Measurements from ENCODE around the gene MET. TPM values are rescaled to one million over a fixed set of nuclear protein-coding genes. Genes with fewer than 3 reads are reported as not detected.

The MET gene
- total and polyA plus RNA-seq, 9 donors: 1.3 to 33.9 (median 5.8) TPM

DNA sequence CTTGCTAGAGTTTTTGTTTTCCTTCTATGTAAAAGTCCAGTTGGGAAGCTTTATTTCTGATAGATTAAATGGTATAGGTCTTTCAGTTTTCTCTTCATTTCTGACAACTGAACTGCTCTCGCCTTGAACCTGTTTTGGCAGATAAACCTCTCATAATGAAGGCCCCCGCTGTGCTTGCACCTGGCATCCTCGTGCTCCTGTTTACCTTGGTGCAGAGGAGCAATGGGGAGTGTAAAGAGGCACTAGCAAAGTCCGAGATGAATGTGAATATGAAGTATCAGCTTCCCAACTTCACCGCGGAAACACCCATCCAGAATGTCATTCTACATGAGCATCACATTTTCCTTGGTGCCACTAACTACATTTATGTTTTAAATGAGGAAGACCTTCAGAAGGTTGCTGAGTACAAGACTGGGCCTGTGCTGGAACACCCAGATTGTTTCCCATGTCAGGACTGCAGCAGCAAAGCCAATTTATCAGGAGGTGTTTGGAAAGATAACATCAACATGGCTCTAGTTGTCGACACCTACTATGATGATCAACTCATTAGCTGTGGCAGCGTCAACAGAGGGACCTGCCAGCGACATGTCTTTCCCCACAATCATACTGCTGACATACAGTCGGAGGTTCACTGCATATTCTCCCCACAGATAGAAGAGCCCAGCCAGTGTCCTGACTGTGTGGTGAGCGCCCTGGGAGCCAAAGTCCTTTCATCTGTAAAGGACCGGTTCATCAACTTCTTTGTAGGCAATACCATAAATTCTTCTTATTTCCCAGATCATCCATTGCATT is 27.1 kb downstream of the MET start:
- DNase-seq: no peak
- WGBS, 3 donors: 69 to 79% (median 79%) methylated on average over 12 of the region's 12 CpGs
- no peak overlapping the region for H3K27ac ChIP-seq
- no peaks in the 10 kb centered on the region for H3K9me3 ChIP-seq
- H3K4me3 ChIP-seq: no peak overlapping the region
- TF ChIP-seq EP300 (IDR thresholded peaks at IDR 0.05): no peak
- TF ChIP-seq CTCF (IDR thresholded peaks at IDR 0.05): no peak
- TF ChIP-seq POLR2A (IDR thresholded peaks at IDR 0.05): no peak
- no peaks in the 10 kb centered on the region for H3K36me3 ChIP-seq
- intact Hi-C loops (cut with DNase I): no loop called here
- no peaks in the 10 kb centered on the region for H3K27me3 ChIP-seq
- no peaks in the 10 kb centered on the region for H3K4me1 ChIP-seq (ENCODE audit: insufficient read depth)

DNA sequence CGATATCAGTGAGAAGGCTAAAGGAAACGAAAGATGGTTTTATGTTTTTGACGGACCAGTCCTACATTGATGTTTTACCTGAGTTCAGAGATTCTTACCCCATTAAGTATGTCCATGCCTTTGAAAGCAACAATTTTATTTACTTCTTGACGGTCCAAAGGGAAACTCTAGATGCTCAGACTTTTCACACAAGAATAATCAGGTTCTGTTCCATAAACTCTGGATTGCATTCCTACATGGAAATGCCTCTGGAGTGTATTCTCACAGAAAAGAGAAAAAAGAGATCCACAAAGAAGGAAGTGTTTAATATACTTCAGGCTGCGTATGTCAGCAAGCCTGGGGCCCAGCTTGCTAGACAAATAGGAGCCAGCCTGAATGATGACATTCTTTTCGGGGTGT is 27.7 kb downstream of the MET start:
- Histone ChIP-seq H3K27ac (no peak overlapping the region), H3K9me3 (no peaks in the 10 kb centered on the region), H3K4me3 (no peak overlapping the region), H3K4me1 (ENCODE audit: insufficient read depth) (no peaks in the 10 kb centered on the region), H3K36me3 (no peaks in the 10 kb centered on the region), H3K27me3 (no peaks in the 10 kb centered on the region)
- no peak for DNase-seq
- intact Hi-C loops (cut with DNase I): no loop called here
- 93 to 96% (median 93%) methylated on average over 6 of the region's 6 CpGs for WGBS, 3 donors
- TF ChIP-seq POLR2A (IDR thresholded peaks at IDR 0.05): no peak
- TF ChIP-seq CTCF (IDR thresholded peaks at IDR 0.05): no peak
- TF ChIP-seq EP300 (IDR thresholded peaks at IDR 0.05): no peak

- WGBS, 3 donors: 44 to 51% (median 51%) methylated on average over 2 of the region's 2 CpGs
- no peak overlapping the region for H3K4me3 ChIP-seq
- no peak for DNase-seq
- no peak overlapping the region for H3K27ac ChIP-seq
- TF ChIP-seq POLR2A (IDR thresholded peaks at IDR 0.05) (no peak), EP300 (IDR thresholded peaks at IDR 0.05) (no peak), CTCF (IDR thresholded peaks at IDR 0.05) (no peak)
- no peaks in the 10 kb centered on the region for H3K4me1 ChIP-seq (ENCODE audit: insufficient read depth)
- no peaks in the 10 kb centered on the region for H3K9me3 ChIP-seq
- H3K36me3 ChIP-seq: no peaks in the 10 kb centered on the region
- no peaks in the 10 kb centered on the region for H3K27me3 ChIP-seq
- intact Hi-C loops (cut with DNase I): no loop called here
Measured at GRCh38 chr7:116702046-116702785, 30.2 kb downstream of the MET start.

DNA sequence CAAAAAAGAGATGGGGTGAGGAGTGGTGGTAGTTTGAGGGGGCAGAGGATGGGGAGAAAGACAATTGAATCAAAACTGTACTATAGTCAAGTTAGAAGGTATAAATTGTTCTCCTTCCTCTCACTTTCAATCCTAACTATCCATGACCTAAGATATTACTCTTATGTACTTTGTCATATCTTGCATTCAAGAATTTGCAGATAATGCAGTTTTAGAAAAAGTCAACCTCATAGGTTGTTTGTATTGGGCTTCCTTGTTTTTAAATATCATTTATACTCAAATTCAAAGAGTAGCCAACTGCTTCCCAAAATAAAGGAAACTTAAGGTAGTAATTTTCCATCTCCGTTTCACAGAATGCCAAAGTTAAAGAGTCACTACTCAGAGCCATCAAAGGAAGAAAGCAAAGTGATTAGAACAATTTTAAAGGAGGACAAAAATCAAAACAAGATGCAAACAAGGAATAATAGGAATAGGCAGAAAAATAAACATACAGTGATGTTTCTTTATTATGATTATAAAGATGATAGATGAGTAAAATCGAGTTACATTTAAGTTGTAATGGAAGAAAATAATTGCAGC is 32.7 kb downstream of the MET start:
- Histone ChIP-seq H3K4me3 (no peak overlapping the region), H3K9me3 (no peaks in the 10 kb centered on the region), H3K27me3 (no peaks in the 10 kb centered on the region), H3K36me3 (no peaks in the 10 kb centered on the region), H3K4me1 (ENCODE audit: insufficient read depth) (no peaks in the 10 kb centered on the region), H3K27ac (no peak overlapping the region)
- no peak for TF ChIP-seq POLR2A (IDR thresholded peaks at IDR 0.05)
- TF ChIP-seq EP300 (IDR thresholded peaks at IDR 0.05): no peak
- no peak for TF ChIP-seq CTCF (IDR thresholded peaks at IDR 0.05)
- intact Hi-C loops (cut with DNase I): no loop called here
- 75 to 82% (median 79%) methylated on average over 2 of the region's 2 CpGs for WGBS, 3 donors
- DNase-seq: no peak
